HepG2 (cell line): ENCODE measurements around the gene SLC39A1. TPM values are rescaled to one million over a fixed set of nuclear protein-coding genes. Genes with fewer than 3 reads are reported as not detected.

Experiments used
- GABPA ChIP-seq, 2 experiments: IDR thresholded peaks; 2 replicates each; pipeline ENCODE4 v1.6.1; 2011 to 2016; ENCODE audit warnings: low read depth in 2 of 2, low read length in 1 of 2, missing biosample characterization in 1 of 2, missing genetic modification characterization in 1 of 2
- GPN1 ChIP-seq: sonication (generic); formaldehyde crosslinking; IDR thresholded peaks from 2 replicates; pipeline ENCODE4 v1.5.1; 2020; ENCODE audit warnings: missing genetic modification reagents, borderline replicate concordance
- HES4 ChIP-seq: sonication (generic); formaldehyde crosslinking; IDR thresholded peaks from 2 replicates; pipeline ENCODE4 v1.9.0; 2021; ENCODE audit warnings: mild to moderate bottlenecking, missing genetic modification reagents, borderline replicate concordance
- HNRNPK ChIP-seq: fragments of 200-400 bp; formaldehyde crosslinking; IDR thresholded peaks from 2 replicates; pipeline ENCODE4 v1.6.1; 2018; ENCODE audit warnings: low read length, low read depth, moderate library complexity, mild to moderate bottlenecking; ENCODE audit not compliant: poor library complexity, severe bottlenecking
- KLF16 ChIP-seq, 2 experiments: sonication (generic) in 1 of 2; formaldehyde crosslinking in 1 of 2; IDR thresholded peaks; 2 replicates each; pipeline versions ENCODE4 v1.6.1 to v1.8.0; 2016 to 2023; ENCODE audit warnings: missing genetic modification reagents in 2 of 2, missing compliant biosample characterization in 1 of 2
- NR2F6 ChIP-seq, 2 experiments: IDR thresholded peaks; 2 replicates each; pipeline ENCODE4 v1.6.1; 2016; ENCODE audit warnings: antibody characterized with exemption in 1 of 2, mild to moderate bottlenecking in 1 of 2
- NRL ChIP-seq: sonication (generic); formaldehyde crosslinking; IDR thresholded peaks from 2 replicates; pipeline ENCODE4 v1.5.0; 2020; ENCODE audit warnings: missing genetic modification reagents, mild to moderate bottlenecking, moderate library complexity, borderline replicate concordance
- RARA ChIP-seq: IDR thresholded peaks from 2 replicates; pipeline ENCODE4 v1.6.1; 2016; ENCODE audit warnings: missing genetic modification reagents, missing compliant biosample characterization
- TAF15 ChIP-seq: fragments of 200-400 bp; formaldehyde crosslinking; IDR thresholded peaks from one replicate; pipeline ENCODE4 v1.6.1; 2018; ENCODE audit warnings: mild to moderate bottlenecking, low read depth, low read length; ENCODE audit not compliant: poor library complexity, severe bottlenecking
- TEAD3 ChIP-seq: optimal IDR thresholded peaks from 2 replicates; pipeline ENCODE3; 2016; ENCODE audit warnings: borderline replicate concordance
- ZNF549 ChIP-seq: sonication (generic); formaldehyde crosslinking; IDR thresholded peaks from 2 replicates; pipeline ENCODE4 v1.5.0; 2020; ENCODE audit warnings: missing genetic modification reagents
- ZNF598 ChIP-seq: sonication (generic); formaldehyde crosslinking; IDR thresholded peaks from 2 replicates; pipeline ENCODE4 v1.5.1; 2020; ENCODE audit warnings: mild to moderate bottlenecking, missing genetic modification reagents, borderline replicate concordance
- ZNF607 ChIP-seq: sonication (generic); formaldehyde crosslinking; IDR thresholded peaks from 2 replicates; pipeline ENCODE4 v1.5.1; 2020; ENCODE audit warnings: missing genetic modification reagents, mild to moderate bottlenecking, borderline replicate concordance
- ZNF670 ChIP-seq: sonication (generic); formaldehyde crosslinking; IDR thresholded peaks from 2 replicates; pipeline ENCODE4 v1.8.0; 2022; ENCODE audit warnings: mild to moderate bottlenecking, missing genetic modification reagents, borderline replicate concordance
- polyA plus RNA-seq, 8 experiments: library from polyadenylated mRNA; depleted of rRNA in 3 of 8; stranded (reverse) in 7 of 8; unstranded in 1 of 8; fragments of >200 nt; fragmentation: Illumina TruSeq in 4 of 8; extraction: Trizol in 4 of 8; gene quantifications; 2 replicates each; pipeline versions ENCODE4 v1.2.1 to v1.2.3, GENCODE V29; 2011 to 2016; ENCODE audit warnings: low read depth in 4 of 8, missing spikeins in 1 of 8, mixed read lengths in 1 of 8; ENCODE audit not compliant: insufficient read depth in 1 of 8
- total RNA-seq, 5 experiments: library from RNA; depleted of rRNA; stranded (reverse); fragments of >200 nt; fragmentation: Illumina TruSeq; extraction: Trizol; gene quantifications; 2 replicates each; pipeline ENCODE4 v1.2.3, GENCODE V29; 2016; ENCODE audit warnings: low read depth in 1 of 5
- TF ChIP-seq, protein P1 (sequence below): sonication (generic); formaldehyde crosslinking; IDR thresholded peaks from 2 replicates; pipeline ENCODE4 v1.4.0; 2020; ENCODE audit warnings: mild to moderate bottlenecking, missing genetic modification reagents
- TF ChIP-seq, protein P2 (sequence below): IDR thresholded peaks from 2 replicates; pipeline ENCODE4 v1.6.1; 2016; ENCODE audit warnings: missing compliant biosample characterization, missing genetic modification reagents, borderline replicate concordance
- TF ChIP-seq, protein P3 (sequence below): sonication (generic); formaldehyde crosslinking; IDR thresholded peaks from 2 replicates; pipeline ENCODE4 v1.5.1; 2020; ENCODE audit warnings: mild to moderate bottlenecking, missing genetic modification reagents
- TF ChIP-seq, protein P4 (sequence below): IDR thresholded peaks from 2 replicates; pipeline ENCODE4 v1.6.1; 2018; ENCODE audit warnings: missing genetic modification reagents, mild to moderate bottlenecking, missing compliant biosample characterization
- TF ChIP-seq, protein P5 (sequence below): sonication (generic); formaldehyde crosslinking; IDR thresholded peaks from 2 replicates; pipeline ENCODE4 v1.5.0; 2020; ENCODE audit warnings: mild to moderate bottlenecking, missing genetic modification reagents, borderline replicate concordance

The SLC39A1 gene
- total and polyA plus RNA-seq, 2 of the 13 experiments (the other 11 are each of a cell fraction or from before 2014, with no cell fraction given), result 71.2 to 78.4 TPM

DNA sequence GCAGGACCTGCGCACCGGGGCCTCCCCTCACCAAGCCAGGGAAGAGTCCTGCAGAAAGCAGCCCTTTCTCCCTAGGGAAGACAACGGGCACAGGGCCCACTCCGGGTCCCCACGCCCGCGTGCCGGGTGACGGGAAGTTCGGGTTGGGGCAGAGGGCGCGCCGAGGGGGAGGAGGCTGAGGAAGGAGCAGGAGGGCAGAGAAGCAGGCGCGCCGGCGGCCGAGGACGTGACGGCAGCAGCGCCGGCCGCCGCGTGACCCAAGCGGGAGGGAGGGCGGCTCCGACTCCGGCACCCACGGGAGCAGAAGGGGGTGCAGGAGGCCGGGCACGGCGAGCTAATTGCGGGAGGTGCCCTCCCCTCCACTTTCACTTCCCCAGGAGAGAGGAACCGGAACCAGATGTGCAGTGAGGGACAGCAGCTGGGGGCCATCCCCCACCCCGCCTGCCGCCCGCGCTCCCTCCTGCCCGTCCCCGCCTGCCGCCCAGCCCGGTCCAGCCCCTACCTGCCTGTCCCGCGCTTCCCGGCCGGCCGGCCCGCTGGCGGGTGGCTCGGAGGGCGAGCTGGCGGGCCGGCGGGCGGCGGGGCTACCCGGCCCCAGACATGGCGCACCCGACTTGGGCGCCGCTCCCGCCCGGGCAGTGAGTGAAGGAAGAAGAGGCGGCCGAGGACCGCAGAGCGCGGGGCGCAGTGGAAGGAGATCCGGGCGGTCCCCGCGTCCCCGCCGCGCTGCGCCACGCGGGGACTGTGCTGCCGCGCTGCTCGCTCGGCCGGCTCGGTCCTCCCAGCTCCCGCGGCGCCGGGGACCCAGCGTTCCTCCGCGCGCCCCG lies 17.3 kb downstream of the SLC39A1 start (continued):
- TF ChIP-seq ZNF598 (CRISPR knock-in tag), result 0 out of 2 replicates have a peak, but pooled peaks have one; percentile 24
- peak; percentile 52 for TF ChIP-seq GABPA (IDR thresholded peaks at IDR 0.05; ENCODE audit: low read depth, low read length)
- TF ChIP-seq GABPA (CRISPR knock-in tag; IDR thresholded peaks at IDR 0.05; ENCODE audit: low read depth), result peak; percentile 55
- TF ChIP-seq RARA (CRISPR knock-in tag), result peak; percentile 27; the same call in 1 of the 2 replicates
- TF ChIP-seq HES4 (CRISPR knock-in tag), result 0 out of 2 replicates have a peak, but pooled peaks have one; percentile 41
- peak; percentile 60 for TF ChIP-seq NRL
- no peak for TF ChIP-seq ZNF670 (CRISPR knock-in tag)
- TF ChIP-seq, protein P1, sequence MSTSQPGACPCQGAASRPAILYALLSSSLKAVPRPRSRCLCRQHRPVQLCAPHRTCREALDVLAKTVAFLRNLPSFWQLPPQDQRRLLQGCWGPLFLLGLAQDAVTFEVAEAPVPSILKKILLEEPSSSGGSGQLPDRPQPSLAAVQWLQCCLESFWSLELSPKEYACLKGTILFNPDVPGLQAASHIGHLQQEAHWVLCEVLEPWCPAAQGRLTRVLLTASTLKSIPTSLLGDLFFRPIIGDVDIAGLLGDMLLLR (CRISPR knock-in tag), result 0 out of 2 replicates have a peak, but pooled peaks have one; percentile 23
- TF ChIP-seq, protein P2, sequence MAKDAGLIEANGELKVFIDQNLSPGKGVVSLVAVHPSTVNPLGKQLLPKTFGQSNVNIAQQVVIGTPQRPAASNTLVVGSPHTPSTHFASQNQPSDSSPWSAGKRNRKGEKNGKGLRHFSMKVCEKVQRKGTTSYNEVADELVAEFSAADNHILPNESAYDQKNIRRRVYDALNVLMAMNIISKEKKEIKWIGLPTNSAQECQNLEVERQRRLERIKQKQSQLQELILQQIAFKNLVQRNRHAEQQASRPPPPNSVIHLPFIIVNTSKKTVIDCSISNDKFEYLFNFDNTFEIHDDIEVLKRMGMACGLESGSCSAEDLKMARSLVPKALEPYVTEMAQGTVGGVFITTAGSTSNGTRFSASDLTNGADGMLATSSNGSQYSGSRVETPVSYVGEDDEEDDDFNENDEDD (CRISPR knock-in tag), result peak; percentile 42; the same call in 1 of the 2 replicates
- TF ChIP-seq, protein P3, sequence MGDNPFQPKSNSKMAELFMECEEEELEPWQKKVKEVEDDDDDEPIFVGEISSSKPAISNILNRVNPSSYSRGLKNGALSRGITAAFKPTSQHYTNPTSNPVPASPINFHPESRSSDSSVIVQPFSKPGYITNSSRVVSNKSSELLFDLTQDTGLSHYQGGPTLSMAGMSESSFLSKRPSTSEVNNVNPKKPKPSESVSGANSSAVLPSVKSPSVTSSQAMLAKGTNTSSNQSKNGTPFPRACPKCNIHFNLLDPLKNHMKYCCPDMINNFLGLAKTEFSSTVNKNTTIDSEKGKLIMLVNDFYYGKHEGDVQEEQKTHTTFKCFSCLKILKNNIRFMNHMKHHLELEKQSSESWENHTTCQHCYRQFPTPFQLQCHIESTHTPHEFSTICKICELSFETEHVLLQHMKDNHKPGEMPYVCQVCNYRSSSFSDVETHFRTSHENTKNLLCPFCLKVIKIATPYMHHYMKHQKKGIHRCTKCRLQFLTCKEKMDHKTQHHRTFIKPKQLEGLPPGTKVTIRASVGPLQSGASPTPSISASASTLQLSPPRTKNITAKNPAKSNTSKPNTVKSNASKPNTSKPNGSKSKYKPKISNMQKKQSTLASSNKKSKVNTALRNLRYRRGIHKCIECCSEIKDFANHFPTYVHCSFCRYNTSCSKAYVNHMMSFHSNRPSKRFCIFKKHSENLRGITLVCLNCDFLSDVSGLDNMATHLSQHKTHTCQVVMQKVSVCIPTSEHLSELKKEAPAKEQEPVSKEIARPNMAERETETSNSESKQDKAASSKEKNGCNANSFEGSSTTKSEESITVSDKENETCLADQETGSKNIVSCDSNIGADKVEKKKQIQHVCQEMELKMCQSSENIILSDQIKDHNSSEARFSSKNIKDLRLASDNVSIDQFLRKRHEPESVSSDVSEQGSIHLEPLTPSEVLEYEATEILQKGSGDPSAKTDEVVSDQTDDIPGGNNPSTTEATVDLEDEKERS (CRISPR knock-in tag), result no peak
- TF ChIP-seq, protein P4, sequence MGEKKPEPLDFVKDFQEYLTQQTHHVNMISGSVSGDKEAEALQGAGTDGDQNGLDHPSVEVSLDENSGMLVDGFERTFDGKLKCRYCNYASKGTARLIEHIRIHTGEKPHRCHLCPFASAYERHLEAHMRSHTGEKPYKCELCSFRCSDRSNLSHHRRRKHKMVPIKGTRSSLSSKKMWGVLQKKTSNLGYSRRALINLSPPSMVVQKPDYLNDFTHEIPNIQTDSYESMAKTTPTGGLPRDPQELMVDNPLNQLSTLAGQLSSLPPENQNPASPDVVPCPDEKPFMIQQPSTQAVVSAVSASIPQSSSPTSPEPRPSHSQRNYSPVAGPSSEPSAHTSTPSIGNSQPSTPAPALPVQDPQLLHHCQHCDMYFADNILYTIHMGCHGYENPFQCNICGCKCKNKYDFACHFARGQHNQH (CRISPR knock-in tag), result no peak; the same call in 1 of the 2 replicates
- no peak for TF ChIP-seq NR2F6 (IDR thresholded peaks at IDR 0.05)
- TF ChIP-seq NR2F6 (CRISPR knock-in tag; IDR thresholded peaks at IDR 0.05), result peak; percentile 33; the same call in 1 of the 2 replicates
- no peak for TF ChIP-seq ZNF549
- peak; percentile 79 for TF ChIP-seq HNRNPK
- peak; percentile 23; the same call in 1 of the 2 replicates for TF ChIP-seq ZNF607 (CRISPR knock-in tag)
- 0 out of 4 replicates have a peak, but pooled peaks of 1 of the 2 experiments have one; percentile 9 for TF ChIP-seq KLF16 (CRISPR knock-in tag; IDR thresholded peaks at IDR 0.05)
- TF ChIP-seq, protein P5, sequence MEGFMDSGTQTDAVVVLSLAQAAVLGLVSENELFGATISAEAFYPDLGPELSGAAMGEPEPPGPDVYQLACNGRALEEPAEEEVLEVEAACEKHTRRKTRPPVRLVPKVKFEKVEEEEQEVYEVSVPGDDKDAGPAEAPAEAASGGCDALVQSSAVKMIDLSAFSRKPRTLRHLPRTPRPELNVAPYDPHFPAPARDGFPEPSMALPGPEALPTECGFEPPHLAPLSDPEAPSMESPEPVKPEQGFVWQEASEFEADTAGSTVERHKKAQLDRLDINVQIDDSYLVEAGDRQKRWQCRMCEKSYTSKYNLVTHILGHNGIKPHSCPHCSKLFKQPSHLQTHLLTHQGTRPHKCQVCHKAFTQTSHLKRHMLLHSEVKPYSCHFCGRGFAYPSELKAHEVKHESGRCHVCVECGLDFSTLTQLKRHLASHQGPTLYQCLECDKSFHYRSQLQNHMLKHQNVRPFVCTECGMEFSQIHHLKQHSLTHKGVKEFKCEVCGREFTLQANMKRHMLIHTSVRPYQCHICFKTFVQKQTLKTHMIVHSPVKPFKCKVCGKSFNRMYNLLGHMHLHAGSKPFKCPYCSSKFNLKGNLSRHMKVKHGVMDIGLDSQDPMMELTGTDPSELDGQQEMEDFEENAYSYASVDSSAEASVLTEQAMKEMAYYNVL (CRISPR knock-in tag), result peak; percentile 55; the same call in 1 of the 2 replicates
- TF ChIP-seq GPN1 (CRISPR knock-in tag), result no peak
- TF ChIP-seq TEAD3 (CRISPR knock-in tag), result no peak
- TF ChIP-seq TAF15, result no peak
